Panc1 (cell line): ENCODE results near the gene DUOX1. TPM values are rescaled to one million over a fixed set of nuclear protein-coding genes. Genes with fewer than 3 reads are reported as not detected.

ENCODE experiments used
- ATAC-seq: fragments of 200-7000 bp; cut with Tn5 transposase; 2 replicates; pipeline ENCODE4 v1.9.1; 2020; ENCODE audit warnings: mild to moderate bottlenecking, moderate library complexity
- BruUV-seq: library from RNA; stranded (reverse); fragments of 400-500 nt; replicated peaks from 2 replicates; lab custom pipeline; 2021; lab: Mats Ljungman, UMichigan
- CTCF ChIA-PET: fragments of 300-600 bp; sonication (Branson Sonifier 250); formaldehyde crosslinking; loops from one replicate; lab custom pipeline; 2022; ENCODE audit warnings: antibody characterized with exemption; lab: Charles Lee
- POLR2A ChIA-PET: fragments of 300-600 bp; sonication (Branson Sonifier 250); formaldehyde crosslinking; loops from one replicate; lab custom pipeline; 2022; ENCODE audit warnings: antibody characterized with exemption; lab: Charles Lee
- DNase-seq: peaks from one replicate; pipeline ENCODE4 v3.0.0-alpha.2; 2010; ENCODE audit warnings: low read depth, low spot score
- H3K27ac ChIP-seq: 2 replicates; pipeline ENCODE4 v1.5.1; 2011; ENCODE audit warnings: mild to moderate bottlenecking, low read length, inconsistent platforms
- H3K27me3 ChIP-seq: fragments of 200-500 bp; sonication (Bioruptor generic); 2 replicates; pipeline ENCODE4 v1.6.0; 2014; ENCODE audit warnings: low read length, inconsistent platforms; ENCODE audit not compliant: control insufficient read depth, insufficient read depth
- H3K36me3 ChIP-seq: fragments of 200-500 bp; sonication (Bioruptor generic); 2 replicates; pipeline ENCODE4 v1.5.1; 2014; ENCODE audit warnings: inconsistent platforms, mild to moderate bottlenecking, low read length, moderate library complexity; ENCODE audit not compliant: control insufficient read depth, insufficient read depth
- H3K4me1 ChIP-seq: 2 replicates; pipeline ENCODE4 v1.5.1; 2011; ENCODE audit warnings: inconsistent platforms, mild to moderate bottlenecking, low read length, moderate library complexity; ENCODE audit not compliant: control insufficient read depth, insufficient read depth
- H3K4me3 ChIP-seq, 2 experiments: 2 replicates each; pipeline ENCODE4 v1.5.1; 2011 to 2012; ENCODE audit warnings: low read depth in 2 of 2, low read length in 2 of 2, mild to moderate bottlenecking in 2 of 2, inconsistent platforms in 1 of 2, moderate library complexity in 1 of 2
- H3K9me3 ChIP-seq: fragments of 200-500 bp; sonication (Bioruptor generic); 2 replicates; pipeline ENCODE4 v1.5.1; 2014; ENCODE audit warnings: low read depth, mild to moderate bottlenecking, inconsistent platforms, low read length, moderate library complexity; ENCODE audit not compliant: control insufficient read depth, insufficient read depth
- CTCF ChIP-seq: fragments of 450-650 bp; IDR thresholded peaks from 2 replicates; pipeline ENCODE4 v1.5.1; 2017; ENCODE audit warnings: mild to moderate bottlenecking
- POLR2AphosphoS5 ChIP-seq: IDR thresholded peaks from 2 replicates; pipeline ENCODE4 v1.6.1; 2012; ENCODE audit warnings: mild to moderate bottlenecking, low read depth, low read length, moderate library complexity
- REST ChIP-seq, 2 experiments: IDR thresholded peaks; 2 replicates each; pipeline ENCODE4 v1.6.1; 2011 to 2012; ENCODE audit warnings: low read depth in 2 of 2, control low read depth in 1 of 2, low read length in 1 of 2, mild to moderate bottlenecking in 1 of 2, moderate library complexity in 1 of 2; ENCODE audit not compliant: insufficient read depth in 1 of 2
- SIN3A ChIP-seq: IDR thresholded peaks from 2 replicates; pipeline ENCODE4 v1.6.1; 2012; ENCODE audit warnings: low read depth, mild to moderate bottlenecking, low read length, moderate library complexity, borderline replicate concordance; ENCODE audit not compliant: insufficient read depth
- TCF7L2 ChIP-seq: IDR thresholded peaks from 2 replicates; pipeline ENCODE4 v1.6.1; 2011; ENCODE audit warnings: mild to moderate bottlenecking, low read depth, low read length, inconsistent platforms
- in situ Hi-C: cut with HindIII; loops from 2 replicates; pipeline ENCODE4 v1.10.0; 2016; ENCODE audit warnings: low sequenced_read_pairs, low pct_unique_long_range_greater_than_20kb
- intact Hi-C: fragments of 100-400 bp; cut with micrococcal nuclease; formaldehyde crosslinking; loops from one replicate; pipeline ENCODE4 v1.10.0; 2022; ENCODE audit not compliant: unreplicated experiment
- total RNA-seq: library from RNA; stranded (reverse); gene quantifications from one replicate; pipeline ENCODE4 v1.2.1, GENCODE V29; 2021; ENCODE audit not compliant: unreplicated experiment

Gene DUOX1
- total RNA-seq, 1 experiment from 2014 or later, result 0.31 TPM

GRCh38 chr15:45182996-45183395, 53.2 kb downstream of the DUOX1 start:
- intact Hi-C loops (no loop called here), in situ Hi-C loops (no loop called here)
- Histone ChIP-seq H3K9me3 (no peaks in the 10 kb centered on the region), H3K27me3 (no peaks in the 10 kb centered on the region), H3K27ac (no peak overlapping the region), H3K4me1 (no peaks in the 10 kb centered on the region; the same call in 1 of the 2 replicates), H3K36me3 (no peaks in the 10 kb centered on the region), H3K4me3 (no peak overlapping the region)
- ATAC-seq, result no peak
- DNase-seq, result no peak
- TF ChIP-seq REST (IDR thresholded peaks at IDR 0.05; ENCODE audit: insufficient read depth in 1 of 2, low read depth in 2 of 2, low read length in 1 of 2) (no peak), POLR2AphosphoS5 (no peak), TCF7L2 (no peak), CTCF (no peak), SIN3A (no peak)
- no TSS peak for BruUV-seq
- POLR2A ChIA-PET, result no interaction called here
- CTCF ChIA-PET, result interaction anchor here (0.6 kb wide), 2 partner anchors 277 to 482 kb away, joined by 7 to 8 read pairs; no protein-coding TSS in a partner anchor

DNA sequence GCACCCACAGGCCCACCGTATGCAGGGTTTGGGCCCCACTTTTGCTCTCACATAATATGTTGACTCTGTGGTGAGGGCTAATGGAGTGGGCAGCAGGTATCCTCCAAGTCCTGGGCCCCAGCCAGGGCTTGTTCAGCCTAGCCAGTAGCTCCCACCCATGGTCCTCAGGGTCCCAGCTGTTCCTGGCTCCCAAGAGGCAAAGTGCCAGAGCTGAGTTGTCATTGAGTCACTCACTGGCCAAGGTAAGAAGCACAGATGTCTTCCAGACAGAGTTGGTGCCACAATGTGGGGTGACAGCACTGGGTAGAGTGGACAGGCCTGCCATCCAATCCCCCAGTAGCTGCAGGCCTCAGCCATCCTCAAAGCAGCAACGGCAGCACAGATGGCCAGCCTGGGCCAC, 53.7 kb downstream of the DUOX1 start:
- Histone ChIP-seq H3K27me3 (no peaks in the 10 kb centered on the region), H3K4me3 (no peak overlapping the region), H3K4me1 (no peaks in the 10 kb centered on the region; the same call in 1 of the 2 replicates), H3K9me3 (no peaks in the 10 kb centered on the region), H3K27ac (no peak overlapping the region), H3K36me3 (no peaks in the 10 kb centered on the region)
- DNase-seq (no peak), ATAC-seq (no peak)
- ChIA-PET CTCF (interaction anchor here (0.6 kb wide), 1 partner anchor 276 kb away, joined by 7 read pairs; no protein-coding TSS in a partner anchor), POLR2A (no interaction called here)
- no TSS peak for BruUV-seq
- intact Hi-C loops, result no loop called here
- TF ChIP-seq TCF7L2, result no peak
- TF ChIP-seq POLR2AphosphoS5, result no peak
- TF ChIP-seq CTCF, result no peak
- TF ChIP-seq SIN3A, result no peak
- TF ChIP-seq REST (IDR thresholded peaks at IDR 0.05; ENCODE audit: insufficient read depth in 1 of 2, low read depth in 2 of 2, low read length in 1 of 2), result no peak
- in situ Hi-C loops, result no loop called here
